CD4-positive, alpha-beta T cell treated with Interleukin-17A for 4 hours (primary cell): ENCODE data around the gene SRSF4.
"Not testable (repeated sequence)": the region's sequence is repeated elsewhere in the genome, so short reads cannot be mapped to it uniquely, and the experiment has no call there.

Experiments used
- DNase-seq: peaks from one replicate; pipeline ENCODE4 v3.0.0-alpha.2; 2020; ENCODE audit warnings: mixed read lengths

Gene SRSF4

DNA sequence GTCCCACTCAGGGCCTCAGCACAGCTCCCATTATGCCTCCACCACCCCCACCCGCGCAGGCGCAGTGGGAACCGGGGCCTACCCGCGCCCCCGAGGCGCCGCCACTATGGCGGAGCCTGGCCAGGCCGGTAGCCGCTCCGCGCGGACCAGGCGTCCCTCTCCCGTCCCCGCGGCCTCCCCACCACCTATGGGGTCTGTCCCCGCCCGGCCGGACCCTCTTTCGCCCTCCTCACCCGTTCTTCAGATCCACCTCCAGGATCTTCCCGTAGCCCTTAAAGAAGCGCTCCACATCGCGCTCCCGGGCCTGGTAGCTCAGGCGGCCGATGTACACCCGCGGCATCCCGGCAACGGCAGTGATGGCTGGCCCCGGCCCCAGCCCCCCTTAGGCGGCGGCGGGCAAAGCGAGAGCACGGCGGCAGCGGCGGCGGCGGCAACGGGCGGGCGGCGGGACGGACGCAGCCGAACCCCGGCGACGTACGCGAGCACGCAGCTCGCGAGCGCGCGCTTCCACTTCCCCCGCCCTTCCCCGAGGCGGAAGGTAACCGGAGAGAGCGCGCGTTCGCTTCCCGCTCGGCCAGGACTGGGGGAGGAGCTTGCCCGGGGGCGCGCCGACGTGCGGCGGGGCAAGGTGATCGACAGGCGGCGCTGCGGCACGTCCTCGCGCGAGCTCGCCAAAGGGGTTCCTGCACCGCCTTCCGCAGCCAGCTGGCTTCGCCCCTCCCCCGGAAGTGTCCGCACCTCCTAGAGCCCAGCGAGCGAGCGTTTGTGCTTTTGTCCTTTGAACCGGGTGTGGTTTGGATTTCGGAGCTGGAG, at the start of gene SRSF4:
Gene SRSF4, minus strand, starts transcription at position 488 of the 813 bp plus-strand sequence. Its CDS starts 148 bp downstream, at position 340.
- DNase-seq = peak; percentile 99

DNA sequence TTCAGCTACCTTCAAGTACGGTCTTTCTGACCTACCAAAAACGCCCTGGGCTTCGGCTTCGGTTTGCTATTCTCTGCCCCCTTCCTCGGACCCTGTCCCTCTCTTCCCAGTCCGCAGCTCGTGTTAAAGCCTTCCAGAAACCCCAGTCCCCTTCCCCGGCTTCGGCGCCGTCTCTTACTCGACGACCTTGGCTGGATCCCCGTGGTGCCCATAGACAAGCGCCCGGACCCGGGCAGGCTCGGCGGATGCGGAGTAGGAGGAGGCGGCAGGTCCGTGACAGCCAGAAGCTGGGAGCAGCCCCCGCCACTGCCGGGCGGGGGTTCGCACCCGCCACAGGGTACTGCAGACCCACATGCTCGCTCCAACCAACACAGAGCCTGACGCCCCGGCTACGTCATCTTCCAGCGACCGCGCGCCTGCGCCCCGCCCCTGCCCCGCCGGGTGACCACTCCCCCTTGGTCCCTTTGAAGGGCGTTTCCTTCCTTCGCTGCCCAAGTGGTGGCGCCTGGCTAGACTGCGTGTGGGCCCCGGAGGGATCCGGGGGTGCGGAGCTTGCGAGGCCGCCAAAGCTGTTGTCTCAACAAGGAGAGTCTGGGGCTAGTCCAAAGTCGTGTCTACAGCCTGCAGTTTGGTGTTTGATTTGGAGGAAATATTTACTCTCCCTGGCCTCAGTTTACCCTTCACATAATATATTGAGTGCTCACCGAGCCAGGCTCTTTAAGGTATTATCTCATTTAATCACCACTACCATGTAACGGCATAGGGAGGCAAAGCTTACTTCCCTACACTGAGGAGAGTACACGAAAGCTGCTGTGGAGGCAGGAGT, 49.1 kb upstream of the SRSF4 start, which contains the start of gene MECR:
Gene MECR, minus strand, starts transcription at position 382 of the 826 bp plus-strand sequence. Its CDS starts 28 bp downstream, at position 354.
- peak; percentile 93 for DNase-seq

DNA sequence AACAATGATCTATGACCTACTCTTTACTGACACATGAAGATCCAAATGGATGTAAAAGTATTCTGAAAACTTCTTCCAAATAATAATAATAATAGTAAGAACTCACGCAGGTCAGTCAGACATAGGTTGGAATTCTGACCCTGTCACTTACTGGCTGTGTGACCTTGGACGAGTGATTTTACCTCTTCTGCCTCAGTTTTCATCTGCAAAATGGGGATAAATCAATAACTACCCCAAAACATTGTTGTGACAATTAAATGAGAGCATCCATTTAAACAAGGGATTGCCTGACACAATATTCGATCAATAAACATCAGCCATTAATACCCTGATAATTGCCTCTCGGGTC, 48.5 kb upstream of the SRSF4 start:
- no peak for DNase-seq

DNA sequence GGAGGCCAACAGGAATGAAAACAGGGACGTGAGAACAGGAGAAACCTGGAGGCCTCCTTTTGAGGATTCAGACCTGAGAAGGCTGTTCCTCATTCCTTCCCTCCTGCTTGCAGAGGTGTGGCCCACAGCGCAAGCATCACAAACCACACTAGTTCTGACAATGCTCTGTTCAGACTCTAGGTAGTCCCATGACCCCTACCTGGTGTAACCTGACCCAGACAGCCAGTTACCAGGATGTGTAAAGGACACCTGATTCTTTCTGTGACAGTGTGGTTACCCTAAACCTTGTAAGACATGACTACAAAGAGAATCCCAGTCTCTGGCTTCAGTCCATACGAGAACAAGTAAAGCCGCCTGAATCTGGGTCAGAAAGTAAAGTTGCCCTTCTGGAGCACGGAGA, 45.8 kb upstream of the SRSF4 start:
- no peak for DNase-seq

DNA sequence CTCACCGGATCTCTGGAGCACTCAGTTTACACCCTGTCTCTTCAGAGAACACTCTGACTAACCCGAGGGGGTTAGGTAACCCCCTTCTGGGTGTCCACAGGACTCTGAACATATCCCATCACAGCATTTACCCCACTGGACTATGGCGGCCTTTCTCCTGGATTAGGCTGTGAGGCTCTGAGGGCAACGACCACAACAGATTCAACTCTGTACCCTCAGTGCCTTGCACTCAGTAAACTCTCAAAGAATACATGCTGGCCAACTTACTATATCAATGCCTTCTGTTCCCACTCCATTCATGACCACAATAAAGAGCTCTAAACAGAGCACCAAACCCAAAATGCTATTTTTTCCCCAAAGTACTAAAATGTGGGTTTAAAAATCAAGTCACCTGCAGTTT, 43.7 kb upstream of the SRSF4 start:
- DNase-seq = no peak

DNA sequence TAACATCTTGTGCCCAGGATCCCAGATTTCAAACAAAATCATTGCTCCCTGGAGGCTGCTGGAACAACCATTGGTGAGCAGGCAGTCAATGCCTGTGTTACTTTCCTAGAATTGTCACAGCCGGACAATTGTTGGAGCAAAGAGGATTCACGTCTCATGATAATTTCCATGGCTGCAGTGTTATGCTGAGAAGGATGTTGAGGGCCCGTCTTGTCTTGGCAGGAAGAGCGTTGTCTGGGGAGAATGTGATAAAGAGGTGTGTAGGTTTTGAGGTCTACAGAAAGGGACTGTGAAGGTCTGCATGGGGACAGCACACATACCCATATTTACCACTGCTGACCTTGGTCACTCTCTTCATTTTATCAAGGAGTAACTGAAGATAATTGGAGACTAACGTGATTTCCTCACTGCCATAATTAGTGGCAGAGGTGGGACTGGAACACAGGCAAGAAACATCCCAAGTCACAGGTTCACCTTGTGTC, 42.7 kb upstream of the SRSF4 start:
- no peak for DNase-seq

DNA sequence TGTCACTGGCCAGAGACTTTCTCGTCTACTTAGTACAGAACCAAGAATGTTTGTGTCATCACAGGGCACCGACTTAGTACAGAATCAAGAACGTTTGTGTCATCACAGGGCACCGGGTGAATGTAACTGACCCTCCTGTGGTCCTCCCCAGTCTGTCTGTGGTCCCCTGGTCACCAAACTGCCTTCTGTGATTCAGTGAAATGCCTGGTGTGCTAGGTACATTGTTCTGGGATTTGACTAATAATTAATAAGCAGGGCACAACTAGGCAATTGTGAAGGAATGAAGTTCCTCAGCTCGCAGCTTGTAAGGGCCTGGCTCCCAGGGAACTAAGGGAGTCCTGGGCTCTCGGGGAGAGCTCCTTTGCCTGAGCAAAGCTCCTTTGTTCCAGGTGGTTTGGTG, 41.8 kb upstream of the SRSF4 start:
- no peak for DNase-seq

DNA sequence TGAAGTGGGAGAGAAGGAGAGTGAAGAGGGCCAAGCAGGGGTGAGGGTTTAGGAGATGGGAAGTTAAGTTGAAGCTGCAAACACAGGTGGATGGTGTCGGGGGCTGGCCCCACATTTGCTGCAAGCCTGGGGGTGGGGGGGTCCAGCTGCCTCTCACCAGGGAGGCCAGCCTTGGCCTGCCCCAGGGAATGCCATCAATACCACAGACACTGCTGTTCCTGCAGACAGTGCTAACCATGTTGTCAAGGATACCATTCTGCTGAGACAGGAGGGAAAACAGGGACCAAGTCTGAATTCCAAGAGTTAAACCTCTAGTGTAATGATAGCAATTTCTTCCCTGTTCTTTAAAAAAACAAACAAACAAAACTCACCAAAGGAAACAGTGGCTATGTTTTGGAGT, 41.0 kb upstream of the SRSF4 start:
- DNase-seq = no peak

DNA sequence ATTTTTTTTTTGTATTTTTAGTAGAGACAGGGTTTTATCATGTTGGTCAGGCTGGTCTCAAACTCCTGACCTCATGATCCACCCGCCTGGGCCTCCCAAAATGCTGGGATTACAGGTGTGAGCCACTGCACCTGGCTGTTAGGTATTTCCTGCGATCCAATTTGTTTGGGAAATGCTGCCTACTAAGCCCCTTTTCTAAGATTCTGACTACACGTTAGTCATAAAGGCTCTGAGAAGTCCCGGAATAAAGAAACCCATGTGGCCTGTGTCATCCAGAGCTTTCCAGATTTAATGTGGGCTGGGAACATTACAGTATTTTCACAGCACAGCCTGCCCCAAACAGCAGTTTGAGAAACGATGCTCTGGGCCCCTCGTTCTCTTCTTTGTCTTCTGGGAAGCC, 40.6 kb upstream of the SRSF4 start:
- DNase-seq = not testable (repeated sequence)

DNA sequence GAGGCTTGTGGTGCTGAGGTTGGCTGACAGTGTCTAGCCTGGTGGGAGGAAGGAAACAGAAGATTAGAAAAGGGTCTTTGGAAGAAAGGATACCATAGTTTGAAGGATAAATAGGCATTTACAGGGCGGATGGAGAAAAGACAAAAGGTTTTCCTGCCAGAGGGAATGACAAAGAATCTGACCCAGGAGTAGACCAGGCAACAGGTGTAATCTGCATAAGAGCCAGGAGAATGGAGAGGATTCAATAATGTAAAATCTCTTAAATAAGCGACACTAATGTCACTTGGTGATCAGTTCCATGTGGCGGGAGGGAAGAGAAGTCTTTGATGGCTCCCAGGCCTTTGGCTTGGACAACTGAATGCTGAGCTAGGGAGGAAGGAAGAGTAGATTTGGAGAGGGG, 39.6 kb upstream of the SRSF4 start:
- DNase-seq = no peak

DNA sequence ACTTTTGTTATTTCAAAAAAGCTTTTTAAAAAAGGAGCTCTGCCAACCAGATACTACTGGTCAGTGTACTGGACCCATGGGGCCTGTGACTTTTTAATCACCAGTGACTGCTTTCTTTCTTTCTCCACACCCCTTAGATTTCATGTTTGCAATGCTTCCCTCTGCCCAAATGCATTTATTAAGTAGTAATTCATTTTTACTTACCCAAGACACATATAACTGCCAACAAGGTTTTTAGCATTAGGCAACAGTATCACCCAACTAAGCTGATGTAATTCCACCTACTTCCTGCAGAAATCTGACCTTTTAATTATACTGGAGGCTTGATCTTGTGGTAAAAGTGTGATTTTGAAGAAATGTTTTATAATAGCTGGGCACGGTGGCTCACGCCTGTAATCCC, 36.5 kb upstream of the SRSF4 start:
- DNase-seq = no peak

DNA sequence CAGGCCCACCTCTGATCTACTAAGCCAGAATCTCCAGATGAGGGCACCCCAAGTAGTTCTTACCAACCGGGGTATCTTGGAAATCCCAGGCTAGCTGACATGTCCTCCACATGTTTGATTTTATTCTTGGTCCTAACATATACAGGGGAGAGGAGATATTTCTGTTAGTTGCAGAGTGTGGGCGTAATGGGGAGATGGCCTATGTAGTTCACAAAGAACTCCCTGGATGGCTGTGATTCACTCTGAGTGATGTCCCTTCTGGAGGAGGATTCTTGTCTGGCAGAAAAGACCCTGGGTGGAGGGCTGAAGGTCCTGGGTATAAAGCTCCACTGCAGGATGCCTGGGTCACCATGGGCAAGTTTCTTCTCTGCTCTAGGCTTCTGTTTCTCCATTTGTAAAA, 35.9 kb upstream of the SRSF4 start:
- no peak for DNase-seq

DNA sequence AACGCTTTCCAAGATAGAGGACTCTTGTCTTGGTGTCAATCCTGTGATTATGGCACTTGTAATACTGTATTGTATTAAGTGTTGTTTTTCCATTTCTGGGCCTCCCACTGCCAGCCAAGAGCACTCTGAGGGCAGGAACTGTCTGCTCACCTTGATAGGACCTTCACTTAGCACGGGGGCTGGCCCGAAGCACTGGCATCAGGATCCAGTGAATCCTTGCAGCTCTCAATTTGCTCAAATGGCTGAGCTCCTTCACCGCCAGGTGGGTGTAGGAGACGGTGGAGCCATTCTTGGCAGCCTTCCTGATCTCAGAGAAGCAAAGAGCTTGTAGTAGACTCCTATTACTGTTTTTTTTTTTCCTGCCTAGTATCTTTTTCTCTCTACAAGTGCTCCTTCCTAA, 31.4 kb upstream of the SRSF4 start:
- DNase-seq = no peak

DNA sequence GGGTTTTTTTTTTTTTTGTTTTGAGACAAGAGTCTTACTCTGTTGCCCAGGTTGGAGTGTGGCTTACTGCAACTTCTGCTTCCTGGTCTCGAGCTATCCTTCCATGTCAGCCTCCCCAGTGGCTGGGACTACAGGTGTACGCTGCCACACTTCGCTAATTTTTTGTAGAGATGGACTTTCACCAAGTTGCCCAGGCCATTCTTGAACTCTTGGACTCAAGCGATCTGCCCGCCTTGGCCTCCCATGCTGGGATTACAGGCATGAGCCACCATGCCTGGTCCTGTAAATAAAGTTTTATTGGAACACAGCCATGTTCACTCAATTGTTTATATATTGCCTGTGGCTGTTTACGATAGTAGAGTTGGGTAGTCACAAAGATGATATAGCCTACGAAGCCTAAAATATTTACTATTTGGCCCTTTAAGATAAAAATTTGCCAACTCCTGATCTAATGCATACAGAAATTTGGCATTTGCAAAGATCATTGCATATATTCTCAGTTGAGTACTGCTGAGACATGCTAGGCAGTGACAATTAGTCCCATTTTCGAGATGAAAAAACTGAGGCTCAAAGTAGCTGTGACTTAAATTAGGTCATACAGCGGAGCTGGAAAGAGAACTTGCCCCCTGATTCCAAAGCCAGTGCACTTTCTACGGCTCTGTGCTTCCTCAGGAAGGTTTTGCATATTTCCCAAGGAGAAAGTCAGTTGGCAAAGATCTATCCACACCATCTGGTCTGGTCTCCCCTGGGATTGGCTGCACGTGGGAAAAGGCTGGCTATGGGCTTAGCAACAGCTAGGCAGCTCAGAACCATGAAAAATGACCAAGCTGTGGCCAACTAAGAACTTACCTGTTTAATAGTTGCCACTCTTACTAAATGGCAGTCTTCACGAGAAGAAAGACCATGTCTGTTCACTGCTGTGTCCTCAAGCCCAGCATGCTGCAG, 29.7 kb upstream of the SRSF4 start:
- DNase-seq = no peak

DNA sequence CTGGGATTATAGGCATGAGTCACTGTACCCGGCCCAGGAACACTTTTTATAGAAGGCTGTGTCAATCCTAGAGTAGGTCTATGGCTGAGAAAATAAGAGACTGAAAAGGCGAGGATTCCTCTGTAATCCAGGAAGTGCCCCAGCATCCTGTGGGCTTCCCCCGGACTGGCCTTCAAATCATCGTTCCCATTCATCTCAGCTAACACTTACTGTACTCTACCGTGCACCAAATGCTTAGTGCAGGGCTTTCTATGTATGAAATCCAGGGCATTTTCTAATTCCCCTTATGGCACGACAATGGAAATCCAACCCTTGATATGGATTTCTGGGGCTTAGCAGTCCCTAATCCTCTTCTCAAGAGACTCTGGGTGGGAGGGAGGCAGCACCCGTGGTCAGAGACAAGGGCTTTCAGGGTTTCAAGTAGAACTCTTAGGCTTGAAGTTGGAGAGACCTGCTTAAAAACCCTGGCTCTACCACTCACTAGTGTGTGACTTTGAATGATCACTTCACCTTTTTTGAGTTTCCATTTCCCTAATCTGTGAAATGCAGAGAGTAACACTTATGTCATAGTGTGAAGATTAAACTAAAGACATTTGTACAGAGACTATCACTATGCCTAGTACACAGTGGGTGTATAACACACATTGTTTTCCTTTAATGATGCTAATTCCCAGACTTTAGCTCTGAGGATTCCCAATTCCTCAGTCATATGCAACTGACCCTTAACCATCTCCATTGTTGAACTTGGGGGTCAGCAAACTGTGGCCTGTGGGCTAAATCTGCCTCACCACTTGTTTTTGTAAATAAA, 28.8 kb upstream of the SRSF4 start:
- no peak for DNase-seq

DNA sequence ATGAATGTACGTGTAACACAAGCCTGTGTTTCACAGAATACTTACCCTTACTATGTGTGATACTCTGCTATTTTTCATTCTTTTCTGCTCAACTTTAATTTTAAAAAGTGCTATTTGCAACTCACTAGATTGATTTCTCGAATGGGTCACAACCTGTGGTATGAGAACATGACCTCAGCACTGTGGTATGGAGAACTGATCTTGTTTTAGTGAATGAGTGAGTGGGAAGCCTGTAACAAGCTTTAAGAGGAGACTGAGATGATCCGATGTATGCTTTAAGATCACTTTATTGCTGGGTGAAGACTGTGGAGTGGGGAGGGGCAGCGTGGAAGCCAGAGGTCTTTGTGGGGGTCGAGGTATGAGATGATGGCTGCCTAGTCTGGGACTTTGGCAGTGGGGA, 27.5 kb upstream of the SRSF4 start:
- no peak for DNase-seq

DNA sequence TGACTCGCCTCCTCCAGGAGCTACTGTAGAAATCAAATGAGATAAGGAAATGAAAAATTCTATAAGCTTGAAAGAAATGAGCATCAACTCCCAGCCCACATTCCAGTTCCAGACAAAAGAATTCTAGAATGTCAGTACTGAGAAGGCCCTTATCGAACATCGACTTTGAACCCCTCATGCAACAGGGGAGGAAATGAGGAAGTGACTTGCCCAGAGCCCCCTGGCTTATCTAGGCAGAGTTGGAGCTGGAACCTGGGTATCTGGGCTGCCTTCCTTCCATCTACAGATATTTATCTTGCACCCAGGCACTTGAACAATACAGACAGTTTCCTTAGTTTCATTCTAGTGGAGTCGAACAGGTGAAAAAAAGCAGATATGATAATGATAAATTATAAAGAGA, 26.7 kb upstream of the SRSF4 start:
- no peak for DNase-seq

DNA sequence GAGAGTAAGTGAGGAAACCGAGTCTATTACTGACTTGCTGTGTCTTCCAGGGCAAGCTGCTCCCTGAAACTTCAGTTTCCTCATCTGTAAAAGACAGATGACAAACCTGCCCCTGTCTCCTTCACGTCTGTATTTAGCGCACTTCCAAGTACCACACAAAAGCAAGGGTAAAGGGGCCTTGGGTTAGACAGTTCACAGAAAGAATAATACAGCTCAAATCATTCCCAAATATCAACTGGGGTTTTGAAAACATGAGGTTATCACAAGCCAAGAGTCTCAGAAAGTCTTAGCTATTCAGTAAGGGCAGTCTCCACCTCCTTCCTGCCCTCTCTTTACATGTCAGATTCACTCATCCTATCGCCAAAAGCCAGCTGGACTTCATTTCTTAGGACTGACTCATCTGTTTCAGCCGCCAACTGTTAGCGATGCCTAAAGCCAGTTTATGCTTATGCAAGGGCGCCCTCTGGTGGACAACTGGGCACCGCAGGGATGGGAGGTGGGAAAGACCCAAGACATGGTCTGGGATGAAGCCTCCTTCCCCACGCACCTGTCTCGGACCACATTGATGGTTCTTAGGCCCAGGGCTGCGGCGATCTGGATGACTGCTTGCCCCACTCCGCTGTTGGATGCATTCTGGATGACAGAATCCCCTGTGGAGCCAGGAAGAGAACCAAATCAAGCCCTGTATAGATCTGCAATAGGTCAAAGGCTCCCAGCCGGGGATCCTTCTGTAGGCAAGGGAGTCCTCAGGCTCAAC, 21.1 kb upstream of the SRSF4 start:
- DNase-seq = peak; percentile 94

DNA sequence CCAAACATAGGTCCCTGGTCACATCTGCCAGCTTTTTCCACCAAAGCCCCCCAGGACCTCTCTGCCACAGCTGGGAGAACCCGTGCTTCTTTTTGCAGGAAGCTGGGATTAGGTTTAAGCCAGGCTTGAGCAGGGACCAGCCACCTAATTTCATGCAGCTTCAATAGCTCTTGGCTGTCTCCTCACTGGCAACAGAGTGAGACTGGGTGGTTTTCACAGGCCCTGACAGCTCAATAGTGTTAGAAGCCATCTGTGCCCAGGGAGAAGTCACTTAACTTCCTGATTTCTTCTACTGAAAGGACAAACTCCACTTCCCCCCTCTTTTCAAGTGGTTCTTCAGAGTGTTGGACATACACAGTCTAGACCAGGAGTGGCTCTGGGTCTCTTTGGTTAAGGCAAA, 20.4 kb upstream of the SRSF4 start:
- DNase-seq = no peak

DNA sequence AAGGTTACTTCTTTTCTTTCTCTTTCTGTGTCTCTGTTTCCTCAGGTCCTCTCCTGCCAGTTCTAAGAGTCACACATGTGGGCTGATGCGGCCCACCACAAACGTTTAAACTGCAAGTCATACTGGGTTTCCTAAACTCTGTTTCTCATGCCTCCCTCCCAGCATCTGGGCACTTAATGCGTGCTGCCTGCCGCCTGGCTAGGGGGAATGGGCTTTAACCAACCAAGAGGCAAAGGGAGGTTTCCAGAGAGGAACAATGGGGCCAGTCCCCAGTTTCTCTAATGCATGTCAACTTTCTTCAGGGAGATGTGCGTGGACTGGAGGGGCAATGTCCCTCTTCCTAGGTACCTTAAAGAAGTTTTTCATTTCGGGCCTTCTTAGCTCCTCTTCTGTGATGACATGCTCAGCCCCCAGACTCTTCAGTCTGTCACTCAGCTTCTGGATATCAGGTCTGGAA, 19.9 kb upstream of the SRSF4 start:
- no peak for DNase-seq
